Peyer's patch (tissue), 4 donors: ENCODE measurements around the gene GNB5.

ENCODE experiments used
- POLR2A ChIP-seq, 2 donors: fragments of 450-650 bp; IDR thresholded peaks; one replicate each; pipeline ENCODE4 v1.5.1; 2017; ENCODE audit warnings: antibody characterized with exemption in 2 of 2, mild to moderate bottlenecking in 2 of 2, moderate library complexity in 2 of 2
- TF ChIP-seq, protein P1 (sequence below), 6 experiments: fragments of 450-650 bp in 4 of 6; fragments of 200-600 bp in 2 of 6; sonication (generic) in 1 of 6; IDR thresholded peaks; one replicate each; pipeline ENCODE4 v1.5.1; 2017 to 2019; ENCODE audit warnings: antibody characterized with exemption in 6 of 6, mild to moderate bottlenecking in 3 of 6, moderate library complexity in 1 of 6

DNA sequence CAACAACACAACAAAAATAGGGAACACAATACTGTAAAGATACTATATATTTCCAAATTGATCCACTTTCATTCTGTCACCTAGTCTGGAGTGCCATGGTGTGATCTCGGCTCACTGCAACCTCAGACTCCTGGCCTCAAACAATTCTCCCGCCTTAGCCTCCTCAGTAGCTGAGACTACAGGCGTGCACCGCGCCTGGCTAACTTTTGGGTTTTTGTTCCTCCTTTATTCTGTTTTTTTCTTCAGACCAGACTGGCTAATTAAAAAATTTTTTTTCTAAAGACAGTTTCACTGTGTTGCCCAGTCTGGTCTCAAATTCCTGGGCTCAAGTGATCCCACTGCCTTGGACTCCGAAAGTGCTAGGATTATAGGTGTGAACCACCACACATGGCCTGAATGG, 84.0 kb downstream of the GNB5 start:
- no peak for TF ChIP-seq POLR2A (IDR thresholded peaks at IDR 0.05)
- TF ChIP-seq, protein P1, sequence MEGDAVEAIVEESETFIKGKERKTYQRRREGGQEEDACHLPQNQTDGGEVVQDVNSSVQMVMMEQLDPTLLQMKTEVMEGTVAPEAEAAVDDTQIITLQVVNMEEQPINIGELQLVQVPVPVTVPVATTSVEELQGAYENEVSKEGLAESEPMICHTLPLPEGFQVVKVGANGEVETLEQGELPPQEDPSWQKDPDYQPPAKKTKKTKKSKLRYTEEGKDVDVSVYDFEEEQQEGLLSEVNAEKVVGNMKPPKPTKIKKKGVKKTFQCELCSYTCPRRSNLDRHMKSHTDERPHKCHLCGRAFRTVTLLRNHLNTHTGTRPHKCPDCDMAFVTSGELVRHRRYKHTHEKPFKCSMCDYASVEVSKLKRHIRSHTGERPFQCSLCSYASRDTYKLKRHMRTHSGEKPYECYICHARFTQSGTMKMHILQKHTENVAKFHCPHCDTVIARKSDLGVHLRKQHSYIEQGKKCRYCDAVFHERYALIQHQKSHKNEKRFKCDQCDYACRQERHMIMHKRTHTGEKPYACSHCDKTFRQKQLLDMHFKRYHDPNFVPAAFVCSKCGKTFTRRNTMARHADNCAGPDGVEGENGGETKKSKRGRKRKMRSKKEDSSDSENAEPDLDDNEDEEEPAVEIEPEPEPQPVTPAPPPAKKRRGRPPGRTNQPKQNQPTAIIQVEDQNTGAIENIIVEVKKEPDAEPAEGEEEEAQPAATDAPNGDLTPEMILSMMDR (IDR thresholded peaks at IDR 0.05) = no peak
